MM.1S (cell line): ENCODE measurements around the gene CREBBP.

Experiments used
- DNase-seq: peaks from one replicate; pipeline ENCODE4 v3.0.0-alpha.2; 2015
- H2AFZ ChIP-seq: fragments of 300-600 bp; sonication (generic); 2 replicates; pipeline ENCODE4 v1.6.0; 2016; ENCODE audit warnings: antibody characterized with exemption, low read length
- H3F3A ChIP-seq: fragments of 300-600 bp; sonication (generic); 2 replicates; pipeline ENCODE4 v1.6.1; 2016; ENCODE audit warnings: mild to moderate bottlenecking, antibody characterized with exemption, low read length, moderate library complexity, mixed read lengths; ENCODE audit not compliant: insufficient read depth
- H3K27ac ChIP-seq: fragments of 300-600 bp; sonication (generic); 2 replicates; pipeline ENCODE4 v1.5.1; 2016; ENCODE audit warnings: mild to moderate bottlenecking, low read length
- H3K27me3 ChIP-seq: fragments of 300-600 bp; sonication (generic); replicated peaks from 2 replicates; pipeline ENCODE4 v1.6.0; 2016; ENCODE audit warnings: low read length; ENCODE audit not compliant: insufficient read depth
- H3K36me3 ChIP-seq: fragments of 300-600 bp; sonication (generic); replicated peaks from 2 replicates; pipeline ENCODE4 v1.6.1; 2016; ENCODE audit warnings: mild to moderate bottlenecking, low read length, mixed read lengths; ENCODE audit not compliant: insufficient read depth
- H3K4me1 ChIP-seq: fragments of 300-600 bp; sonication (generic); 2 replicates; pipeline ENCODE4 v1.6.1; 2016; ENCODE audit warnings: low read length, mixed read lengths
- H3K4me2 ChIP-seq: fragments of 300-600 bp; sonication (generic); 2 replicates; pipeline ENCODE4 v1.6.0; 2016; ENCODE audit warnings: low read depth, low read length
- H3K4me3 ChIP-seq: fragments of 300-600 bp; sonication (generic); 2 replicates; pipeline ENCODE4 v1.5.1; 2016; ENCODE audit warnings: low read length, mixed read lengths
- H3K79me2 ChIP-seq: fragments of 300-600 bp; sonication (generic); 2 replicates; pipeline ENCODE4 v1.6.1; 2016; ENCODE audit warnings: mixed run types, low read length, mixed read lengths
- H3K9ac ChIP-seq: fragments of 300-600 bp; sonication (generic); 2 replicates; pipeline ENCODE4 v1.6.1; 2016; ENCODE audit warnings: low read length, mixed read lengths
- H3K9me2 ChIP-seq: fragments of 300-600 bp; sonication (generic); replicated peaks from 2 replicates; pipeline ENCODE4 v1.6.1; 2016; ENCODE audit warnings: mild to moderate bottlenecking, low read length, mixed read lengths; ENCODE audit not compliant: insufficient read depth
- H3K9me3 ChIP-seq: fragments of 300-600 bp; sonication (generic); replicated peaks from 2 replicates; pipeline ENCODE4 v1.6.1; 2016; ENCODE audit warnings: mild to moderate bottlenecking, low read length, mixed read lengths; ENCODE audit not compliant: insufficient read depth
- H4K20me1 ChIP-seq: fragments of 300-600 bp; sonication (generic); 2 replicates; pipeline ENCODE4 v1.6.1; 2016; ENCODE audit warnings: mild to moderate bottlenecking, low read length, moderate library complexity, mixed read lengths; ENCODE audit not compliant: insufficient read depth
- EZH2 ChIP-seq: fragments of 300-600 bp; sonication (generic); optimal IDR thresholded peaks from 2 replicates; pipeline ENCODE3; 2017; ENCODE audit warnings: low read depth, mild to moderate bottlenecking, antibody characterized with exemption, low read length, mixed read lengths
- EZH2phosphoT487 ChIP-seq: fragments of 300-600 bp; sonication (generic); IDR thresholded peaks from 2 replicates; pipeline ENCODE4 v1.6.1; 2018; ENCODE audit warnings: antibody characterized with exemption, low read length
- TF ChIP-seq, protein P1 (sequence below): fragments of 300-600 bp; sonication (generic); IDR thresholded peaks from 2 replicates; pipeline ENCODE4 v1.5.1; 2016; ENCODE audit warnings: antibody characterized with exemption, low read length, mixed read lengths

CREBBP gene

DNA sequence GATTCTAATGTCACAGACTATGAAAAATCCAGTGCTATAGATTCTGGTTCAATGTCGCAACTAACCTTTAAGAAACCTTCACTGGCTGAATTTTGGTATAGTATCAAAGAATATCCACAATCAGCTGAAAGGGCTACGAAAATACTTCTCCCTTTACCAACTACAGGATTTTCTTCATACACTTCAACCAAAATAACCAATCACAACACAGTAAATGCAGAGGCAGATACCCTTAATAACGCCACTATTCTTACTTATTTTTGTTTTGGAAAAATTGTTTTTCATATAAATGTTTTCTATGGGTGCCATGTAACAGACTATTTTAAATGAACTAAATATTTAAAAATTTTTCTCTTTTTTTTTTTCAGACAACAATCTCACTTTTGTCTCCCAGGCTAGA lies 114.3 kb downstream of the CREBBP start:
- Histone ChIP-seq H3K9me2 (no peaks in the 10 kb centered on the region), H3F3A (no peaks in the 10 kb centered on the region), H3K9me3 (no peaks in the 10 kb centered on the region), H4K20me1 (no peaks in the 10 kb centered on the region), H3K4me2 (no peak overlapping the region), H3K4me3 (no peak overlapping the region), H3K4me1 (no peaks in the 10 kb centered on the region), H3K27ac (no peak overlapping the region), H2AFZ (no peak overlapping the region), H3K36me3 (no peaks in the 10 kb centered on the region; the same call in 1 of the 2 replicates), H3K27me3 (no peaks in the 10 kb centered on the region), H3K79me2 (no peaks in the 10 kb centered on the region), H3K9ac (no peak overlapping the region)
- TF ChIP-seq, protein P1, sequence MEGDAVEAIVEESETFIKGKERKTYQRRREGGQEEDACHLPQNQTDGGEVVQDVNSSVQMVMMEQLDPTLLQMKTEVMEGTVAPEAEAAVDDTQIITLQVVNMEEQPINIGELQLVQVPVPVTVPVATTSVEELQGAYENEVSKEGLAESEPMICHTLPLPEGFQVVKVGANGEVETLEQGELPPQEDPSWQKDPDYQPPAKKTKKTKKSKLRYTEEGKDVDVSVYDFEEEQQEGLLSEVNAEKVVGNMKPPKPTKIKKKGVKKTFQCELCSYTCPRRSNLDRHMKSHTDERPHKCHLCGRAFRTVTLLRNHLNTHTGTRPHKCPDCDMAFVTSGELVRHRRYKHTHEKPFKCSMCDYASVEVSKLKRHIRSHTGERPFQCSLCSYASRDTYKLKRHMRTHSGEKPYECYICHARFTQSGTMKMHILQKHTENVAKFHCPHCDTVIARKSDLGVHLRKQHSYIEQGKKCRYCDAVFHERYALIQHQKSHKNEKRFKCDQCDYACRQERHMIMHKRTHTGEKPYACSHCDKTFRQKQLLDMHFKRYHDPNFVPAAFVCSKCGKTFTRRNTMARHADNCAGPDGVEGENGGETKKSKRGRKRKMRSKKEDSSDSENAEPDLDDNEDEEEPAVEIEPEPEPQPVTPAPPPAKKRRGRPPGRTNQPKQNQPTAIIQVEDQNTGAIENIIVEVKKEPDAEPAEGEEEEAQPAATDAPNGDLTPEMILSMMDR: no peak
- TF ChIP-seq EZH2phosphoT487 (no peak), EZH2 (no peak)
- DNase-seq: no peak

DNA sequence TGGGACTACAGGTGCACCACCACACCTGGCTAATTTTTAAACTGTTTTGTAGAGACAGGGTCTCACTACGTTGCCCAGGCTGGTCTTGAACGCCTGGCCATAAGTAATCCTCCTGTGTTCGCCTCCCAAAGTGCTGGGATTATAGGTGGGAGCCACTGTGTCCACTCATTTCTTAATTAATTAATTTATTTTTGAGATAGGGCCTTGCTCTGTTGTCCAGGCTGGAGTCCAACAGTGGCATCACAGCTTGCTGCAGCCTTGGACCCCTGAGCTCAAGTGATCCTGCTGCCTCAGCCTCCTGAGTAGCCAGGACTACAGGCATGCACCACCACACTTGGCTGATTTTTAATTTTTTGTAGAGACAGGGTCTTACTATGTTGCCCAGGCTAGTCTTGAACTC lies 116.1 kb downstream of the CREBBP start:
- Histone ChIP-seq H3K4me1 (no peaks in the 10 kb centered on the region), H3F3A (no peaks in the 10 kb centered on the region), H3K79me2 (no peaks in the 10 kb centered on the region), H3K27me3 (no peaks in the 10 kb centered on the region), H3K4me3 (no peak overlapping the region), H3K9ac (no peak overlapping the region), H3K36me3 (no peaks in the 10 kb centered on the region; the same call in 1 of the 2 replicates), H4K20me1 (no peaks in the 10 kb centered on the region), H3K9me3 (no peaks in the 10 kb centered on the region), H3K27ac (no peak overlapping the region), H2AFZ (no peak overlapping the region), H3K9me2 (no peaks in the 10 kb centered on the region), H3K4me2 (no peak overlapping the region)
- DNase-seq: no peak
- TF ChIP-seq, protein P1: no peak
- TF ChIP-seq EZH2phosphoT487: no peak
- TF ChIP-seq EZH2: no peak

DNA sequence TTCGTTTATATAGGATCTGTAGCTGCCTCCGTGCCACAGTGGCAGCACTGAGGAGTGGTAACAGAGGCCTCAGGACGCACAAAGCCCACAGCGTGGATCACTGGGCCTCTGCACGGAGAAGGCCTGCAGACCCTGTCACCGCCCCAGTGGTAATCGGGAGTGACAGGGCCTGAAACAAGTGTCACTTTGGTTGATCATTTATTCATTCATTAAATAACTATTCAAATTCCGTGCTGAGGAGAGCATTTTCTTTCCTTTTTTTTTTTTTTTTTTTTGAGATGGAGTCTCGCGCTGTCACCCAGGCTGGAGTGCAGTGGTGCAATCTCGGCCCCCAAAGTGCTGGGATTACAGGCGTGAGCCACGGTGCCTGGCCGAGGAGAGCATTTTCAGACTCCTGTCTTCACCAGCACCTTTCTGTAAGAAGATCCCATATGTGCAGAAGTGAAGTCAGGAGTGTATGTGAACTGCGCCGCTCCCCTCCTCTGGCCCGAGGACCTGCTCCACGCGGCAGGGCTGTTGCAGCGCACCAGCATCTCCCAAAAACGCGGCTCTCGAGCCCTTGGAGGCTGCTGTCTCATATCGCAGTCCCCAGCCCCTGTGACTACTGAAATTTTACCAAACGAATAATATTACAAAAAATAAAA lies 118.3 kb downstream of the CREBBP start:
- Histone ChIP-seq H2AFZ (no peak overlapping the region), H3K4me1 (no peaks in the 10 kb centered on the region), H3K4me3 (no peak overlapping the region), H3K27ac (no peak overlapping the region), H3K4me2 (no peak overlapping the region), H3K36me3 (0 out of 2 replicates have a peak, but pooled peaks cover 5% of the 10 kb centered on the region), H3F3A (no peaks in the 10 kb centered on the region), H3K9ac (no peak overlapping the region), H4K20me1 (no peaks in the 10 kb centered on the region), H3K9me2 (no peaks in the 10 kb centered on the region), H3K79me2 (no peaks in the 10 kb centered on the region), H3K9me3 (no peaks in the 10 kb centered on the region), H3K27me3 (no peaks in the 10 kb centered on the region)
- no peak for TF ChIP-seq EZH2phosphoT487
- TF ChIP-seq, protein P1: no peak
- TF ChIP-seq EZH2: no peak
- no peak for DNase-seq
